Peyer's patch (tissue), 4 donors: ENCODE measurements around the gene CCDC149.

Source experiments
- CTCF ChIP-seq, 6 experiments: fragments of 450-650 bp in 4 of 6; fragments of 200-600 bp in 2 of 6; sonication (generic) in 1 of 6; IDR thresholded peaks; one replicate each; pipeline ENCODE4 v1.5.1; 2017 to 2019; ENCODE audit warnings: antibody characterized with exemption in 6 of 6, mild to moderate bottlenecking in 3 of 6, moderate library complexity in 1 of 6
- POLR2A ChIP-seq, 2 donors: fragments of 450-650 bp; IDR thresholded peaks; one replicate each; pipeline ENCODE4 v1.5.1; 2017; ENCODE audit warnings: antibody characterized with exemption in 2 of 2, mild to moderate bottlenecking in 2 of 2, moderate library complexity in 2 of 2

- TF ChIP-seq POLR2A (IDR thresholded peaks at IDR 0.05) (no peak), CTCF (IDR thresholded peaks at IDR 0.05) (no peak)
Measured at GRCh38 chr4:24935856-24936255, 23.0 kb upstream of the CCDC149 start.
